GM19099 (cell line): ENCODE measurements around the gene ZC3H18.

Source experiments
- POLR2A ChIP-seq: IDR thresholded peaks from 3 replicates; pipeline ENCODE4 v1.6.1; 2011; ENCODE audit warnings: low read depth; ENCODE audit not compliant: insufficient read length; ENCODE audit errors: extremely low read depth

Gene ZC3H18

GRCh38 chr16:88569985-88570690 lies at the start of gene ZC3H18:
Gene ZC3H18 (plus strand): TSS chr16:88570403. CDS start chr16:88577124, 6,721 bp downstream.
- TF ChIP-seq POLR2A: peak; percentile 80

GRCh38 chr16:88521674-88522073 lies 48.5 kb upstream of the ZC3H18 start:
- no peak for TF ChIP-seq POLR2A

GRCh38 chr16:88522276-88522949 lies 47.8 kb upstream of the ZC3H18 start:
- TF ChIP-seq POLR2A: no peak

GRCh38 chr16:88523309-88524161 lies 46.7 kb upstream of the ZC3H18 start:
- TF ChIP-seq POLR2A: no peak

GRCh38 chr16:88524274-88524972 lies 45.8 kb upstream of the ZC3H18 start:
- no peak for TF ChIP-seq POLR2A

GRCh38 chr16:88524973-88525662 lies 45.1 kb upstream of the ZC3H18 start:
- no peak for TF ChIP-seq POLR2A

GRCh38 chr16:88525663-88525990 lies 44.6 kb upstream of the ZC3H18 start:
- no peak for TF ChIP-seq POLR2A

- no peak for TF ChIP-seq POLR2A
Observed at GRCh38 chr16:88526008-88526905, 43.9 kb upstream of the ZC3H18 start.

GRCh38 chr16:88526906-88527185 lies 43.4 kb upstream of the ZC3H18 start:
- no peak for TF ChIP-seq POLR2A

GRCh38 chr16:88527186-88527936 lies 42.8 kb upstream of the ZC3H18 start:
- no peak for TF ChIP-seq POLR2A

- no peak for TF ChIP-seq POLR2A
Observed at GRCh38 chr16:88527937-88528743, 42.1 kb upstream of the ZC3H18 start.

GRCh38 chr16:88528902-88529318 lies 41.3 kb upstream of the ZC3H18 start:
- no peak for TF ChIP-seq POLR2A

- no peak for TF ChIP-seq POLR2A
Observed at GRCh38 chr16:88529596-88529995, 40.6 kb upstream of the ZC3H18 start.
